Measurements from ENCODE around the gene CHAF1B.

DNA sequence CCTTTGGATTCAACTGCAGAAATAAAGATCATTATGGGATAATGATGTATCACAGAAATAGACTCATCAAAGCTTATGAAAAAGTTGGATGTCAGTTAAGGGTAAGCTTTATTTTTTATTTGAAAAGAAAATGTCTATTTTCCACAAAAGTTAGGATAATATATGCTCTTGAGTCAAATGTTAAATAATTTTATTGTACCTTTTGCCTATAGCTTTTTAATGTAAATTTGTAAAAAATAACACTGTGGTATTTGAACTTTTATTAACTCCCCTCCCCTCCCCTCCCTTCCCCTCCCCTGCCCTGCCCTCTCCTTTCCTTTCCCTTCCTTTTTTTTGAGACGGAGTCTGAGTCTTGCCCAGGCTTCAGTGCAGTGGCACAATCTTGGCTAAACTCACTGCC lies 40.3 kb upstream of the CHAF1B start:
- TF ChIP-seq, protein P1, sequence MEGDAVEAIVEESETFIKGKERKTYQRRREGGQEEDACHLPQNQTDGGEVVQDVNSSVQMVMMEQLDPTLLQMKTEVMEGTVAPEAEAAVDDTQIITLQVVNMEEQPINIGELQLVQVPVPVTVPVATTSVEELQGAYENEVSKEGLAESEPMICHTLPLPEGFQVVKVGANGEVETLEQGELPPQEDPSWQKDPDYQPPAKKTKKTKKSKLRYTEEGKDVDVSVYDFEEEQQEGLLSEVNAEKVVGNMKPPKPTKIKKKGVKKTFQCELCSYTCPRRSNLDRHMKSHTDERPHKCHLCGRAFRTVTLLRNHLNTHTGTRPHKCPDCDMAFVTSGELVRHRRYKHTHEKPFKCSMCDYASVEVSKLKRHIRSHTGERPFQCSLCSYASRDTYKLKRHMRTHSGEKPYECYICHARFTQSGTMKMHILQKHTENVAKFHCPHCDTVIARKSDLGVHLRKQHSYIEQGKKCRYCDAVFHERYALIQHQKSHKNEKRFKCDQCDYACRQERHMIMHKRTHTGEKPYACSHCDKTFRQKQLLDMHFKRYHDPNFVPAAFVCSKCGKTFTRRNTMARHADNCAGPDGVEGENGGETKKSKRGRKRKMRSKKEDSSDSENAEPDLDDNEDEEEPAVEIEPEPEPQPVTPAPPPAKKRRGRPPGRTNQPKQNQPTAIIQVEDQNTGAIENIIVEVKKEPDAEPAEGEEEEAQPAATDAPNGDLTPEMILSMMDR (IDR thresholded peaks at IDR 0.05; ENCODE audit: borderline replicate concordance, extremely low read depth, low read length, poor library complexity, severe bottlenecking), result no peak
- no peak for TF ChIP-seq EZH2 (IDR thresholded peaks at IDR 0.05; ENCODE audit: borderline replicate concordance, low read depth, low read length, severe bottlenecking)
